Measurements from ENCODE around the gene FIS1. TPM values are rescaled to one million over a fixed set of nuclear protein-coding genes. Genes with fewer than 3 reads are reported as not detected.
"Not testable (repeated sequence)": the region's sequence is repeated elsewhere in the genome, so short reads cannot be mapped to it uniquely, and the experiment has no call there.

FIS1 gene
- total RNA-seq, 2 donors from 2014 or later: 166 to 181 TPM

- intact Hi-C loops (cut with DNase I): no loop called here
- DNase-seq (ENCODE audit: low spot score): no peak
These were observed 21.0 kb upstream of the FIS1 start for GRCh38 chr7:101265622-101266516.

- intact Hi-C loops (cut with DNase I); DNase-seq (ENCODE audit: low spot score): not testable (repeated sequence)
These were observed 19.3 kb upstream of the FIS1 start for GRCh38 chr7:101264102-101264706.

GRCh38 chr7:101258243-101258731, 13.4 kb upstream of the FIS1 start:
- no peak for DNase-seq (ENCODE audit: low spot score)
- intact Hi-C loops (cut with DNase I): no loop called here

GRCh38 chr7:101255796-101256195, 10.9 kb upstream of the FIS1 start:
- DNase-seq (ENCODE audit: low spot score): no peak
- intact Hi-C loops (cut with DNase I): no loop called here

GRCh38 chr7:101253199-101253598, 8.3 kb upstream of the FIS1 start:
- DNase-seq (ENCODE audit: low spot score); intact Hi-C loops (cut with DNase I): not testable (repeated sequence)

GRCh38 chr7:101251871-101252659, 7.2 kb upstream of the FIS1 start:
- DNase-seq (ENCODE audit: low spot score): peak; percentile 99
- intact Hi-C loops (cut with DNase I): loop anchor here in 1 of 2 donors (2.0 kb wide), 1 partner anchor 31 kb away; no protein-coding TSS in a partner anchor

- intact Hi-C loops (cut with DNase I): loop anchor here in 1 of 2 donors (2.0 kb wide), 1 partner anchor 30 kb away; no protein-coding TSS in a partner anchor
- no peak for DNase-seq (ENCODE audit: low spot score)
These were observed 5.4 kb upstream of the FIS1 start for GRCh38 chr7:101250324-101250723.

- no peak for DNase-seq (ENCODE audit: low spot score)
- intact Hi-C loops (cut with DNase I): no loop called here
These were observed 3.4 kb upstream of the FIS1 start for GRCh38 chr7:101248276-101248675.

GRCh38 chr7:101245147-101245668, 327 bp upstream of the FIS1 start:
- intact Hi-C loops (cut with DNase I): no loop called here
- no peak for DNase-seq (ENCODE audit: low spot score)

- DNase-seq (ENCODE audit: low spot score): no peak
- intact Hi-C loops (cut with DNase I): no loop called here
These were observed 1.1 kb downstream of the FIS1 start for GRCh38 chr7:101243646-101244374.

- intact Hi-C loops (cut with DNase I): no loop called here
- no peak for DNase-seq (ENCODE audit: low spot score)
These were observed 3.2 kb downstream of the FIS1 start for GRCh38 chr7:101241443-101242349.

GRCh38 chr7:101241015-101241363, 3.9 kb downstream of the FIS1 start:
- DNase-seq (ENCODE audit: low spot score): no peak
- intact Hi-C loops (cut with DNase I): no loop called here

GRCh38 chr7:101240226-101241014, 4.5 kb downstream of the FIS1 start:
- intact Hi-C loops (cut with DNase I): no loop called here
- no peak for DNase-seq (ENCODE audit: low spot score)

GRCh38 chr7:101239951-101240220, 5.0 kb downstream of the FIS1 start:
- DNase-seq (ENCODE audit: low spot score): no peak
- intact Hi-C loops (cut with DNase I): no loop called here

- intact Hi-C loops (cut with DNase I): no loop called here
- DNase-seq (ENCODE audit: low spot score): no peak
These were observed 5.5 kb downstream of the FIS1 start for GRCh38 chr7:101239191-101239950.
